Measurements from ENCODE around the gene TRIM40. TPM values are rescaled to one million over a fixed set of nuclear protein-coding genes. Genes with fewer than 3 reads are reported as not detected.
"Not testable (repeated sequence)": the region's sequence is repeated elsewhere in the genome, so short reads cannot be mapped to it uniquely, and the experiment has no call there.

The TRIM40 gene
- total RNA-seq, 1 experiment from 2014 or later = not detected

GRCh38 chr6:30163090-30163917 is 27.4 kb downstream of the TRIM40 start, which contains the start of gene TRIM15:
TRIM15 (plus strand) TSS chr6:30163546; CDS start chr6:30163685, 139 bp downstream.
- DNase-seq (ENCODE audit: low read depth) = no peak

- DNase-seq (ENCODE audit: low read depth) = no peak
Measured at GRCh38 chr6:30163918-30164654, 28.1 kb downstream of the TRIM40 start.

GRCh38 chr6:30164714-30165113 is 28.8 kb downstream of the TRIM40 start:
- no peak for DNase-seq (ENCODE audit: low read depth)

- not testable (repeated sequence) for DNase-seq (ENCODE audit: low read depth)
Measured at GRCh38 chr6:30165238-30165637, 29.3 kb downstream of the TRIM40 start.

- no peak for DNase-seq (ENCODE audit: low read depth)
Measured at GRCh38 chr6:30167101-30167500, 31.2 kb downstream of the TRIM40 start.

- no peak for DNase-seq (ENCODE audit: low read depth)
Measured at GRCh38 chr6:30168741-30169140, 32.8 kb downstream of the TRIM40 start.

GRCh38 chr6:30169658-30170614 is 34.0 kb downstream of the TRIM40 start:
- peak; percentile 57 for DNase-seq (ENCODE audit: low read depth)

GRCh38 chr6:30171677-30172471 is 35.9 kb downstream of the TRIM40 start:
- no peak for DNase-seq (ENCODE audit: low read depth)

GRCh38 chr6:30172681-30173080 is 36.7 kb downstream of the TRIM40 start:
- DNase-seq (ENCODE audit: low read depth) = no peak

GRCh38 chr6:30175765-30176164 is 39.8 kb downstream of the TRIM40 start:
- DNase-seq (ENCODE audit: low read depth) = no peak

- no peak for DNase-seq (ENCODE audit: low read depth)
Measured at GRCh38 chr6:30178837-30179236, 42.9 kb downstream of the TRIM40 start.

- no peak for DNase-seq (ENCODE audit: low read depth)
Measured at GRCh38 chr6:30180145-30180544, 44.2 kb downstream of the TRIM40 start.

- no peak for DNase-seq (ENCODE audit: low read depth)
Measured at GRCh38 chr6:30184417-30185031, 48.6 kb downstream of the TRIM40 start.

GRCh38 chr6:30185846-30186484 is 50.0 kb downstream of the TRIM40 start:
- DNase-seq (ENCODE audit: low read depth) = no peak

GRCh38 chr6:30188541-30188940 is 52.6 kb downstream of the TRIM40 start:
- no peak for DNase-seq (ENCODE audit: low read depth)

- peak; percentile 61 for DNase-seq (ENCODE audit: low read depth)
Measured at GRCh38 chr6:30192076-30192475, 56.1 kb downstream of the TRIM40 start.

GRCh38 chr6:30194797-30195690 is 59.1 kb downstream of the TRIM40 start:
- DNase-seq (ENCODE audit: low read depth) = no peak

- no peak for DNase-seq (ENCODE audit: low read depth)
Measured at GRCh38 chr6:30195951-30196350, 60.0 kb downstream of the TRIM40 start.
